Caco-2 (cell line): ENCODE data around the gene ARL11. TPM values are rescaled to one million over a fixed set of nuclear protein-coding genes. Genes with fewer than 3 reads are reported as not detected.

ENCODE experiments used
- BruUV-seq: library from RNA; stranded (reverse); fragments of 400-500 nt; replicated peaks from 2 replicates; lab custom pipeline; 2021; lab: Mats Ljungman, UMichigan
- CTCF ChIA-PET: fragments of 300-600 bp; sonication (Branson Sonifier 250); formaldehyde crosslinking; loops from one replicate; lab custom pipeline; 2022; ENCODE audit warnings: antibody characterized with exemption; lab: Charles Lee
- POLR2A ChIA-PET: fragments of 300-600 bp; sonication (Branson Sonifier 250); formaldehyde crosslinking; loops from one replicate; lab custom pipeline; 2022; ENCODE audit warnings: antibody characterized with exemption; lab: Charles Lee
- DNase-seq, 2 experiments: peaks; one replicate each; pipeline versions ENCODE4 v3.0.0 to v3.0.0-alpha.2; 2020 to 2022
- H3K27me3 ChIP-seq: replicated peaks from 2 replicates; pipeline ENCODE4 v1.6.0; 2011; ENCODE audit warnings: low read length; ENCODE audit not compliant: control insufficient read depth, insufficient read depth
- H3K36me3 ChIP-seq: 2 replicates; pipeline ENCODE4 v1.5.1; 2011; ENCODE audit warnings: low read length; ENCODE audit not compliant: control insufficient read depth, insufficient read depth
- H3K4me1 ChIP-seq: fragments of 250-450 bp; sonication (Bioruptor Pico); 2 replicates; pipeline ENCODE4 v1.5.1; 2020; ENCODE audit warnings: mild to moderate bottlenecking
- H3K4me3 ChIP-seq: 2 replicates; pipeline ENCODE4 v1.5.1; 2011; ENCODE audit warnings: low read depth, mild to moderate bottlenecking, control low read depth, low read length
- H3K9me3 ChIP-seq: fragments of 250-450 bp; sonication (Bioruptor Pico); 2 replicates; pipeline ENCODE4 v1.5.1; 2020; ENCODE audit warnings: mild to moderate bottlenecking, moderate library complexity
- H3K27ac Mint-ChIP-seq: one replicate; pipeline ENCODE4 v1.8.0; 2022; ENCODE audit warnings: mixed read lengths; ENCODE audit not compliant: unreplicated experiment
- H3K27me3 Mint-ChIP-seq: one replicate; pipeline ENCODE4 v1.8.0; 2022; ENCODE audit warnings: mixed read lengths; ENCODE audit not compliant: insufficient read depth, unreplicated experiment
- H3K36me3 Mint-ChIP-seq: one replicate; pipeline ENCODE4 v1.8.0; 2022; ENCODE audit warnings: mild to moderate bottlenecking, mixed read lengths; ENCODE audit not compliant: insufficient read depth, unreplicated experiment
- H3K4me1 Mint-ChIP-seq: one replicate; pipeline ENCODE4 v1.8.0; 2022; ENCODE audit warnings: low read depth, mixed read lengths; ENCODE audit not compliant: unreplicated experiment
- H3K4me3 Mint-ChIP-seq: one replicate; pipeline ENCODE4 v1.8.0; 2022; ENCODE audit warnings: mild to moderate bottlenecking, moderate library complexity, mixed read lengths; ENCODE audit not compliant: unreplicated experiment
- H3K9me3 Mint-ChIP-seq: one replicate; pipeline ENCODE4 v1.8.0; 2022; ENCODE audit warnings: mixed read lengths; ENCODE audit not compliant: unreplicated experiment
- CTCF ChIP-seq, 2 experiments: fragments of 200-600 bp in 1 of 2; IDR thresholded peaks; 1 replicate in 1 of 2; 2 replicates in 1 of 2; pipeline versions ENCODE4 v1.5.1 to v1.8.0; 2011 to 2022; ENCODE audit warnings: antibody characterized with exemption in 1 of 2, control low read depth in 1 of 2, inconsistent platforms in 1 of 2, low read depth in 1 of 2, low read length in 1 of 2, mild to moderate bottlenecking in 1 of 2, moderate library complexity in 1 of 2; ENCODE audit not compliant: insufficient read depth in 1 of 2, severe bottlenecking in 1 of 2, unreplicated experiment in 1 of 2
- intact Hi-C: fragments of 100-400 bp; cut with micrococcal nuclease; formaldehyde crosslinking; loops from one replicate; pipeline ENCODE4 v1.10.0; 2022; ENCODE audit not compliant: unreplicated experiment
- total RNA-seq: library from RNA; stranded (reverse); gene quantifications from 2 replicates; pipeline ENCODE4 v1.2.3, GENCODE V29; 2022

Gene ARL11
- total RNA-seq, 1 experiment from 2014 or later = not detected

GRCh38 chr13:49629196-49629938, 1.1 kb downstream of the ARL11 start:
- Histone ChIP-seq H3K36me3 (no peaks in the 10 kb centered on the region), H3K27me3 (no peaks in the 10 kb centered on the region), H3K9me3 (no peaks in the 10 kb centered on the region), H3K4me3 (no peak overlapping the region), H3K4me1 (peaks cover 6% of the 10 kb centered on the region; the same call in 1 of the 2 replicates)
- intact Hi-C loops = no loop called here
- no peaks in the 10 kb centered on the region for H3K36me3 Mint-ChIP-seq
- DNase-seq = no peak
- BruUV-seq = no TSS peak
- H3K27me3 Mint-ChIP-seq = no peaks in the 10 kb centered on the region
- H3K27ac Mint-ChIP-seq = no peak overlapping the region
- ChIA-PET CTCF (no interaction called here), POLR2A (no interaction called here)
- H3K4me3 Mint-ChIP-seq = no peak overlapping the region
- no peaks in the 10 kb centered on the region for H3K9me3 Mint-ChIP-seq
- TF ChIP-seq CTCF (IDR thresholded peaks at IDR 0.05; ENCODE audit: insufficient read depth in 1 of 2, low read depth in 1 of 2, low read length in 1 of 2, severe bottlenecking in 1 of 2, unreplicated experiment in 1 of 2) = no peak
- no peaks in the 10 kb centered on the region for H3K4me1 Mint-ChIP-seq

- ChIA-PET CTCF (no interaction called here), POLR2A (no interaction called here)
- no peak for TF ChIP-seq CTCF (IDR thresholded peaks at IDR 0.05; ENCODE audit: insufficient read depth in 1 of 2, low read depth in 1 of 2, low read length in 1 of 2, severe bottlenecking in 1 of 2, unreplicated experiment in 1 of 2)
- BruUV-seq = no TSS peak
- H3K9me3 Mint-ChIP-seq = no peaks in the 10 kb centered on the region
- no peaks in the 10 kb centered on the region for H3K27me3 Mint-ChIP-seq
- Histone ChIP-seq H3K36me3 (no peaks in the 10 kb centered on the region), H3K9me3 (no peaks in the 10 kb centered on the region), H3K27me3 (no peaks in the 10 kb centered on the region), H3K4me3 (no peak overlapping the region), H3K4me1 (peaks cover 6% of the 10 kb centered on the region; the same call in 1 of the 2 replicates)
- no peak overlapping the region for H3K27ac Mint-ChIP-seq
- intact Hi-C loops = no loop called here
- no peak overlapping the region for H3K4me3 Mint-ChIP-seq
- no peak for DNase-seq
- no peaks in the 10 kb centered on the region for H3K36me3 Mint-ChIP-seq
- no peaks in the 10 kb centered on the region for H3K4me1 Mint-ChIP-seq
These were observed 1.6 kb downstream of the ARL11 start for GRCh38 chr13:49629947-49630346.

- ChIA-PET POLR2A (no interaction called here), CTCF (no interaction called here)
- Mint-ChIP-seq H3K27me3 (no peaks in the 10 kb centered on the region), H3K4me3 (no peak overlapping the region), H3K27ac (no peak overlapping the region), H3K4me1 (no peaks in the 10 kb centered on the region), H3K36me3 (no peaks in the 10 kb centered on the region), H3K9me3 (no peaks in the 10 kb centered on the region)
- peaks cover 6% of the 10 kb centered on the region; the same call in 1 of the 2 replicates for H3K4me1 ChIP-seq
- no peaks in the 10 kb centered on the region for H3K27me3 ChIP-seq
- no peak for TF ChIP-seq CTCF (IDR thresholded peaks at IDR 0.05; ENCODE audit: insufficient read depth in 1 of 2, low read depth in 1 of 2, low read length in 1 of 2, severe bottlenecking in 1 of 2, unreplicated experiment in 1 of 2)
- no peaks in the 10 kb centered on the region for H3K9me3 ChIP-seq
- DNase-seq = no peak
- H3K36me3 ChIP-seq = no peaks in the 10 kb centered on the region
- no peak overlapping the region for H3K4me3 ChIP-seq
- intact Hi-C loops = no loop called here
- BruUV-seq = no TSS peak
These were observed 2.3 kb downstream of the ARL11 start for GRCh38 chr13:49630580-49630979.
